GM23338 (cell line): ENCODE results near the gene HIP1. TPM values are rescaled to one million over a fixed set of nuclear protein-coding genes. Genes with fewer than 3 reads are reported as not detected.
"Not testable (repeated sequence)": the region's sequence is repeated elsewhere in the genome, so short reads cannot be mapped to it uniquely, and the experiment has no call there.

Source experiments
- ATAC-seq: fragments of 200-7000 bp; cut with Tn5 transposase; 3 replicates; pipeline ENCODE4 v1.9.1; 2020
- DNase-seq: peaks from one replicate; pipeline ENCODE4 v3.0.0-alpha.2; 2015; ENCODE audit warnings: low spot score
- H2AFZ ChIP-seq: fragments of 200-600 bp; sonication (generic); 2 replicates; pipeline ENCODE4 v1.8.0; 2016; ENCODE audit warnings: antibody characterized with exemption, mild to moderate bottlenecking, moderate library complexity
- H3F3A ChIP-seq: fragments of 200-600 bp; sonication (generic); replicated peaks from 2 replicates; pipeline ENCODE4 v1.8.0; 2017; ENCODE audit warnings: antibody characterized with exemption, mixed run types, low read depth
- H3K27ac ChIP-seq: fragments of 200-600 bp; sonication (generic); 2 replicates; pipeline ENCODE4 v1.6.1; 2016; ENCODE audit warnings: low read depth
- H3K27me3 ChIP-seq: fragments of 200-600 bp; sonication (generic); 2 replicates; pipeline ENCODE4 v1.8.0; 2016; ENCODE audit warnings: mild to moderate bottlenecking, mixed run types, moderate library complexity; ENCODE audit not compliant: insufficient read depth
- H3K36me3 ChIP-seq: fragments of 200-600 bp; sonication (generic); 2 replicates; pipeline ENCODE4 v1.8.0; 2016; ENCODE audit warnings: mild to moderate bottlenecking; ENCODE audit not compliant: insufficient read depth
- H3K4me1 ChIP-seq: fragments of 200-600 bp; sonication (generic); 2 replicates; pipeline ENCODE4 v1.8.0; 2016; ENCODE audit warnings: mild to moderate bottlenecking, moderate library complexity; ENCODE audit not compliant: insufficient read depth
- H3K4me2 ChIP-seq: fragments of 200-600 bp; sonication (generic); 2 replicates; pipeline ENCODE4 v1.7.1; 2017; ENCODE audit warnings: mixed run types
- H3K4me3 ChIP-seq: fragments of 200-600 bp; sonication (generic); 2 replicates; pipeline ENCODE4 v1.6.1; 2016; ENCODE audit warnings: mixed run types
- H3K79me2 ChIP-seq: fragments of 200-600 bp; sonication (generic); replicated peaks from 2 replicates; pipeline ENCODE4 v1.8.0; 2017; ENCODE audit warnings: mild to moderate bottlenecking; ENCODE audit not compliant: insufficient read depth
- H3K9me2 ChIP-seq: fragments of 200-600 bp; sonication (generic); 2 replicates; pipeline ENCODE4 v1.8.0; 2017; ENCODE audit not compliant: insufficient read depth
- H4K20me1 ChIP-seq: fragments of 200-600 bp; sonication (generic); replicated peaks from 2 replicates; pipeline ENCODE4 v1.8.0; 2017; ENCODE audit warnings: mild to moderate bottlenecking; ENCODE audit not compliant: insufficient read depth
- H3K27ac Mint-ChIP-seq: 2 replicates; pipeline ENCODE4 v1.8.0; 2020; ENCODE audit warnings: inconsistent platforms, mild to moderate bottlenecking, moderate library complexity, mixed read lengths
- H3K27me3 Mint-ChIP-seq: 3 replicates; pipeline ENCODE4 v1.8.0; 2022; ENCODE audit warnings: low read depth, mild to moderate bottlenecking, moderate library complexity, mixed read lengths, inconsistent platforms; ENCODE audit not compliant: insufficient read depth, poor library complexity
- H3K36me3 Mint-ChIP-seq: 3 replicates; pipeline ENCODE4 v1.8.0; 2021; ENCODE audit warnings: low read depth, mild to moderate bottlenecking, inconsistent platforms, moderate library complexity, mixed read lengths
- H3K4me1 Mint-ChIP-seq: 3 replicates; pipeline ENCODE4 v1.8.0; 2020; ENCODE audit warnings: mild to moderate bottlenecking, inconsistent platforms, mixed read lengths
- H3K4me3 Mint-ChIP-seq: 3 replicates; pipeline ENCODE4 v1.8.0; 2021; ENCODE audit warnings: moderate library complexity, mild to moderate bottlenecking, inconsistent platforms, mixed read lengths
- H3K9me3 Mint-ChIP-seq: 3 replicates; pipeline ENCODE4 v1.8.0; 2020; ENCODE audit warnings: moderate library complexity, mild to moderate bottlenecking, inconsistent platforms, mixed read lengths
- ETS1 ChIP-seq: IDR thresholded peaks from 2 replicates; pipeline ENCODE4 v1.6.1; 2016; ENCODE audit warnings: antibody characterized with exemption
- EZH2 ChIP-seq: fragments of 200-600 bp; sonication (generic); IDR thresholded peaks from one replicate; pipeline ENCODE4 v1.8.0; 2017; ENCODE audit warnings: antibody characterized with exemption, mild to moderate bottlenecking, low read depth; ENCODE audit not compliant: unreplicated experiment
- EZH2phosphoT487 ChIP-seq: fragments of 200-600 bp; sonication (generic); IDR thresholded peaks from one replicate; pipeline ENCODE4 v1.8.1; 2018; ENCODE audit warnings: antibody characterized with exemption; ENCODE audit not compliant: unreplicated experiment
- JUNB ChIP-seq: IDR thresholded peaks from one replicate; pipeline ENCODE4 v1.6.1; 2016; ENCODE audit warnings: antibody characterized with exemption; ENCODE audit not compliant: unreplicated experiment
- NANOG ChIP-seq: IDR thresholded peaks from 2 replicates; pipeline ENCODE4 v1.6.1; 2016; ENCODE audit warnings: antibody characterized with exemption, borderline replicate concordance
- POLR2AphosphoS5 ChIP-seq: IDR thresholded peaks from 2 replicates; pipeline ENCODE4 v1.6.1; 2016; ENCODE audit warnings: antibody characterized with exemption, low read depth
- STAT1 ChIP-seq: IDR thresholded peaks from one replicate; pipeline ENCODE4 v1.6.1; 2016; ENCODE audit warnings: antibody characterized with exemption; ENCODE audit not compliant: unreplicated experiment
- ZNF331 ChIP-seq: fragments of 250-450 bp; sonication (Bioruptor Pico); IDR thresholded peaks from 2 replicates; pipeline ENCODE4 v1.5.0; 2020; ENCODE audit warnings: low read depth, mild to moderate bottlenecking, moderate library complexity
- polyA plus RNA-seq: library from polyadenylated mRNA; unstranded; fragments of >200 nt; fragmentation: Nextera tagmentation; extraction: Ambion mirVana; gene quantifications from 2 replicates; pipeline ENCODE4 v1.2.1, GENCODE V29; 2016
- total RNA-seq: library from RNA; depleted of rRNA; stranded (reverse); fragments of >200 nt; shearing (Covaris generic); gene quantifications from 2 replicates; pipeline ENCODE4 v1.2.3, GENCODE V29; 2014
- TF ChIP-seq, protein P1 (sequence below): IDR thresholded peaks from one replicate; pipeline ENCODE4 v1.6.1; 2018; ENCODE audit warnings: antibody characterized with exemption; ENCODE audit not compliant: unreplicated experiment

The HIP1 gene
- total and polyA plus RNA-seq, 2 experiments from 2014 or later: 24.9 to 80.8 TPM

DNA sequence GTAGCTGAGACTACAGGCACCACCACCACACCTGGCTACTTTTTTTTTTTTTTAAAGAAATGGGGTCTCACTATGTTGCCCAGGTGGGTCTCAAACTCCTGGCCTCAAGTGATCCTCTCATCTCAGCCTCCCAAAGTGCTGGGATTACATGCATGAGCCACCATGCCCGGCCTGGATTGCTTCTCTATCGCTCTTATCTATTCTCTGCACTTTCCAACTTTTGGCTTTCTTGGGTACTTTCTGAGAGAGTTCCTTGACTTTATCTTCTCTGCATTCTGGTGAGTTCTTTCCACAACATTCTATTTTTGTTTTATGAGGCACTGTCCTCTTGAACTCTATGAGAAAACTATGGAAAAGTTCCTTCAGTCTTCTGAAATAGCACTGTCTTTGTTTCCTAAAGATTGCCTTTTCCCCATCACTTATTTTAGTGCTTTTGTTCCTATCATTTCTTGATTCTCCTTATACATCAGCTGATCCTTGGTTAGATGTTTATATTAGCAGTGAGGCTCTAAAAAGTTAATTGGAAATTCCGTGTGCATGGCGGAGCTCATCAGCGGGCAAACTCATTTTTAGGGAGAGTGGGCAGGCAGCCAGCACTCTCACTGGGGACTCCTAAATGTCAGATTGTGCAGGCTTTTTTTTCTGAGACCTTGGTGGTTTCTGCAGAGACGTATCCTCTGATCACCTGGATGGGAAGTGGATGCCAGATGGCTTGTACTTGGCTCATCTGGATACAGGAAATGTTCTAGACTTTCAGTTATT lies 43.9 kb downstream of the HIP1 start (continued):
- TF ChIP-seq ETS1: no peak
- no peak for TF ChIP-seq EZH2phosphoT487
- no peak for TF ChIP-seq ZNF331 (CRISPR knock-in tag)
- no peak for TF ChIP-seq NANOG
- no peak for TF ChIP-seq EZH2
- TF ChIP-seq STAT1: no peak
- TF ChIP-seq, protein P1, sequence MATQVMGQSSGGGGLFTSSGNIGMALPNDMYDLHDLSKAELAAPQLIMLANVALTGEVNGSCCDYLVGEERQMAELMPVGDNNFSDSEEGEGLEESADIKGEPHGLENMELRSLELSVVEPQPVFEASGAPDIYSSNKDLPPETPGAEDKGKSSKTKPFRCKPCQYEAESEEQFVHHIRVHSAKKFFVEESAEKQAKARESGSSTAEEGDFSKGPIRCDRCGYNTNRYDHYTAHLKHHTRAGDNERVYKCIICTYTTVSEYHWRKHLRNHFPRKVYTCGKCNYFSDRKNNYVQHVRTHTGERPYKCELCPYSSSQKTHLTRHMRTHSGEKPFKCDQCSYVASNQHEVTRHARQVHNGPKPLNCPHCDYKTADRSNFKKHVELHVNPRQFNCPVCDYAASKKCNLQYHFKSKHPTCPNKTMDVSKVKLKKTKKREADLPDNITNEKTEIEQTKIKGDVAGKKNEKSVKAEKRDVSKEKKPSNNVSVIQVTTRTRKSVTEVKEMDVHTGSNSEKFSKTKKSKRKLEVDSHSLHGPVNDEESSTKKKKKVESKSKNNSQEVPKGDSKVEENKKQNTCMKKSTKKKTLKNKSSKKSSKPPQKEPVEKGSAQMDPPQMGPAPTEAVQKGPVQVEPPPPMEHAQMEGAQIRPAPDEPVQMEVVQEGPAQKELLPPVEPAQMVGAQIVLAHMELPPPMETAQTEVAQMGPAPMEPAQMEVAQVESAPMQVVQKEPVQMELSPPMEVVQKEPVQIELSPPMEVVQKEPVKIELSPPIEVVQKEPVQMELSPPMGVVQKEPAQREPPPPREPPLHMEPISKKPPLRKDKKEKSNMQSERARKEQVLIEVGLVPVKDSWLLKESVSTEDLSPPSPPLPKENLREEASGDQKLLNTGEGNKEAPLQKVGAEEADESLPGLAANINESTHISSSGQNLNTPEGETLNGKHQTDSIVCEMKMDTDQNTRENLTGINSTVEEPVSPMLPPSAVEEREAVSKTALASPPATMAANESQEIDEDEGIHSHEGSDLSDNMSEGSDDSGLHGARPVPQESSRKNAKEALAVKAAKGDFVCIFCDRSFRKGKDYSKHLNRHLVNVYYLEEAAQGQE: no peak
- no peak for TF ChIP-seq JUNB
- no peak for TF ChIP-seq POLR2AphosphoS5

DNA sequence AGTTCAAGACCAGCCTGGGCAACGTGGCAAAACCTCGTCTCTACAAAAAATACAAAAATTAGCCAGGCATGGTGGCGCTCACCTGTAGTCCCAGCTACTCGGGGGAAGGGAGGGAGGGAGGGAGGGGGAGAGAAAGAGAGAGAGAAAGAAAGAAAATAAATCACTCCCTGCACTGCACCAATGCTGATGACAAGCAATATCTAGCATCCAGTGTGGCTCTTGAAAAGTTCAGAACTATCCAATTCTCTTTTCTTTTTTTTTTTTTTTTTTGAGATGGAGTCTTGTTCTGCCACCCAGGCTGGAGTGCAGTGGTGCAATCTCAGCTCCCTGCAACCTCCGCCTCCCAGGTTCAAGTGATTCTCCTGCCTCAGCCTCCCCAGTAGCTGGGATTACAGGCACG lies 45.1 kb downstream of the HIP1 start:
- H3K9me3 Mint-ChIP-seq, H3K36me3 ChIP-seq, H3K36me3 Mint-ChIP-seq, H3K79me2 ChIP-seq, H3K27me3 Mint-ChIP-seq, H3K4me2 ChIP-seq, H3K9me2 ChIP-seq, ATAC-seq, H3K4me1 ChIP-seq, H3K27ac ChIP-seq, H3K27me3 ChIP-seq, H3K4me3 ChIP-seq, H3K4me3 Mint-ChIP-seq, H3K27ac Mint-ChIP-seq, DNase-seq, H4K20me1 ChIP-seq, H2AFZ ChIP-seq, H3F3A ChIP-seq: not testable (repeated sequence)
- peaks cover 11% of the 10 kb centered on the region for H3K4me1 Mint-ChIP-seq
